Measurements from ENCODE around the gene METTL4. TPM values are rescaled to one million over a fixed set of nuclear protein-coding genes. Genes with fewer than 3 reads are reported as not detected.

Gene METTL4
- total RNA-seq, 1 experiment from 2014 or later, result 15.5 TPM

GRCh38 chr18:2555895-2556294, 15.4 kb downstream of the METTL4 start:
- no peak for DNase-seq (ENCODE audit: low read depth, low spot score)
- RAD21 ChIA-PET (ENCODE audit: low non-redundant PET in 1 of 2, low total read pairs in 2 of 2, uncharacterized antibody in 2 of 2, unreplicated experiment in 2 of 2), result no interaction called here
- no peak for ATAC-seq
- POLR2A ChIA-PET, result no interaction called here
- Histone ChIP-seq H3K27ac (ENCODE audit: low read depth, low read length) (no peak overlapping the region), H3K27me3 (ENCODE audit: insufficient read depth, low read length) (no peaks in the 10 kb centered on the region), H3K79me2 (ENCODE audit: insufficient read depth, low read length) (no peaks in the 10 kb centered on the region), H4K20me1 (ENCODE audit: insufficient read depth) (no peaks in the 10 kb centered on the region; the same call in 1 of the 2 replicates), H3K36me3 (ENCODE audit: control insufficient read depth in 1 of 2, insufficient read depth in 2 of 2, low read length in 2 of 2) (no peaks in the 10 kb centered on the region), H3K4me3 (replicated peaks in 1 of 2; ENCODE audit: low read depth in 1 of 2, low read length in 2 of 2) (no peak overlapping the region), H2AFZ (ENCODE audit: low read depth, low read length, poor library complexity, severe bottlenecking) (no peak overlapping the region), H3K4me2 (ENCODE audit: low read length) (no peak overlapping the region), H3K9me3 (ENCODE audit: control insufficient read depth in 1 of 2, insufficient read depth in 1 of 2, low read depth in 1 of 2, low read length in 2 of 2) (no peaks in the 10 kb centered on the region), H3K4me1 (ENCODE audit: control insufficient read depth in 1 of 2, insufficient read depth in 2 of 2, low read length in 2 of 2) (no peaks in the 10 kb centered on the region), H3K9ac (ENCODE audit: low read length) (no peak overlapping the region), H3K9me2 (ENCODE audit: insufficient read depth) (no peaks in the 10 kb centered on the region)
- no TSS peak for BruUV-seq (replicated peaks)
- CTCF ChIA-PET, result interaction anchor here (1.0 to 1.6 kb wide), 2 partner anchors 9 to 14 kb away, joined by 3 to 8 read pairs; no protein-coding TSS in a partner anchor
- intact Hi-C loops (cut with micrococcal nuclease), result no loop called here
- TF ChIP-seq EGR1 (IDR thresholded peaks at IDR 0.05; ENCODE audit: low read depth), result no peak

GRCh38 chr18:2554696-2555095, 16.6 kb downstream of the METTL4 start:
- Histone ChIP-seq H3K9me2 (ENCODE audit: insufficient read depth) (no peaks in the 10 kb centered on the region), H3K4me3 (replicated peaks in 1 of 2; ENCODE audit: low read depth in 1 of 2, low read length in 2 of 2) (no peak overlapping the region), H3K9me3 (ENCODE audit: control insufficient read depth in 1 of 2, insufficient read depth in 1 of 2, low read depth in 1 of 2, low read length in 2 of 2) (no peaks in the 10 kb centered on the region), H3K79me2 (ENCODE audit: insufficient read depth, low read length) (no peaks in the 10 kb centered on the region), H3K27ac (ENCODE audit: low read depth, low read length) (no peak overlapping the region), H3K4me1 (ENCODE audit: control insufficient read depth in 1 of 2, insufficient read depth in 2 of 2, low read length in 2 of 2) (no peaks in the 10 kb centered on the region), H3K9ac (ENCODE audit: low read length) (no peak overlapping the region), H3K36me3 (ENCODE audit: control insufficient read depth in 1 of 2, insufficient read depth in 2 of 2, low read length in 2 of 2) (no peaks in the 10 kb centered on the region), H3K4me2 (ENCODE audit: low read length) (no peak overlapping the region), H4K20me1 (ENCODE audit: insufficient read depth) (no peaks in the 10 kb centered on the region; the same call in 1 of the 2 replicates), H2AFZ (ENCODE audit: low read depth, low read length, poor library complexity, severe bottlenecking) (no peak overlapping the region), H3K27me3 (ENCODE audit: insufficient read depth, low read length) (no peaks in the 10 kb centered on the region)
- intact Hi-C loops (cut with micrococcal nuclease), result no loop called here
- ATAC-seq (no peak), DNase-seq (ENCODE audit: low read depth, low spot score) (no peak)
- TF ChIP-seq POLR2A (IDR thresholded peaks at IDR 0.05; ENCODE audit: borderline replicate concordance, extremely low read depth, insufficient read depth, insufficient read length) (no peak), POLR2AphosphoS5 (IDR thresholded peaks at IDR 0.05; ENCODE audit: low read depth, low read length) (no peak), FOSL1 (IDR thresholded peaks at IDR 0.05; ENCODE audit: low read depth) (no peak), CEBPB (IDR thresholded peaks at IDR 0.05; ENCODE audit: low read depth) (no peak), ZFX (IDR thresholded peaks at IDR 0.05) (no peak), RAD21 (IDR thresholded peaks at IDR 0.05; ENCODE audit: low read depth) (no peak), ZNF274 (IDR thresholded peaks at IDR 0.05; ENCODE audit: low read depth, low read length) (no peak), MAX (IDR thresholded peaks at IDR 0.05) (no peak), JUND (IDR thresholded peaks at IDR 0.05) (no peak), ZBTB33 (IDR thresholded peaks at IDR 0.05; ENCODE audit: extremely low read depth, insufficient replicate concordance, low read length) (no peak), ELF1 (IDR thresholded peaks at IDR 0.05; ENCODE audit: borderline replicate concordance, low read depth) (no peak), EZH2 (IDR thresholded peaks at IDR 0.05) (no peak), EZH2phosphoT487 (IDR thresholded peaks at IDR 0.05; ENCODE audit: borderline replicate concordance) (no peak)
- POLR2A ChIA-PET, result interaction anchor here (0.9 kb wide), 1 partner anchor 16 kb away, joined by 3 read pairs; no protein-coding TSS in a partner anchor
- CTCF ChIA-PET, result no interaction called here
- no TSS peak for BruUV-seq (replicated peaks)
- RAD21 ChIA-PET (ENCODE audit: low non-redundant PET in 1 of 2, low total read pairs in 2 of 2, uncharacterized antibody in 2 of 2, unreplicated experiment in 2 of 2), result no interaction called here
